PC-3 (cell line): ENCODE results near the gene ARRB1.
"Not testable (repeated sequence)": the region's sequence is repeated elsewhere in the genome, so short reads cannot be mapped to it uniquely, and the experiment has no call there.

Experiments
- CTCF ChIP-seq: fragments of 300-600 bp; sonication (generic); conservative IDR thresholded peaks from 2 replicates; pipeline ENCODE4 v1.5.1; 2017; ENCODE audit warnings: antibody characterized with exemption, low read depth, mild to moderate bottlenecking, low read length
- EZH2phosphoT487 ChIP-seq: fragments of 300-600 bp; sonication (generic); IDR thresholded peaks from 2 replicates; pipeline ENCODE4 v1.6.1; 2018; ENCODE audit warnings: mild to moderate bottlenecking, antibody characterized with exemption, low read length, borderline replicate concordance

- TF ChIP-seq CTCF, EZH2phosphoT487: not testable (repeated sequence)
Measured at GRCh38 chr11:75362285-75362684, 10.8 kb upstream of the ARRB1 start.
